Measurements from ENCODE around the gene CHID1. TPM values are rescaled to one million over a fixed set of nuclear protein-coding genes. Genes with fewer than 3 reads are reported as not detected.
A peak's percentile ranks its signal among the peaks of the same experiment; 100 is the strongest.

CHID1 gene
- total and polyA plus RNA-seq, 9 of the 15 experiments (the other 6 are each of a cell fraction or from before 2014, with no cell fraction given): 15.1 to 108 (median 39.8) TPM

DNA sequence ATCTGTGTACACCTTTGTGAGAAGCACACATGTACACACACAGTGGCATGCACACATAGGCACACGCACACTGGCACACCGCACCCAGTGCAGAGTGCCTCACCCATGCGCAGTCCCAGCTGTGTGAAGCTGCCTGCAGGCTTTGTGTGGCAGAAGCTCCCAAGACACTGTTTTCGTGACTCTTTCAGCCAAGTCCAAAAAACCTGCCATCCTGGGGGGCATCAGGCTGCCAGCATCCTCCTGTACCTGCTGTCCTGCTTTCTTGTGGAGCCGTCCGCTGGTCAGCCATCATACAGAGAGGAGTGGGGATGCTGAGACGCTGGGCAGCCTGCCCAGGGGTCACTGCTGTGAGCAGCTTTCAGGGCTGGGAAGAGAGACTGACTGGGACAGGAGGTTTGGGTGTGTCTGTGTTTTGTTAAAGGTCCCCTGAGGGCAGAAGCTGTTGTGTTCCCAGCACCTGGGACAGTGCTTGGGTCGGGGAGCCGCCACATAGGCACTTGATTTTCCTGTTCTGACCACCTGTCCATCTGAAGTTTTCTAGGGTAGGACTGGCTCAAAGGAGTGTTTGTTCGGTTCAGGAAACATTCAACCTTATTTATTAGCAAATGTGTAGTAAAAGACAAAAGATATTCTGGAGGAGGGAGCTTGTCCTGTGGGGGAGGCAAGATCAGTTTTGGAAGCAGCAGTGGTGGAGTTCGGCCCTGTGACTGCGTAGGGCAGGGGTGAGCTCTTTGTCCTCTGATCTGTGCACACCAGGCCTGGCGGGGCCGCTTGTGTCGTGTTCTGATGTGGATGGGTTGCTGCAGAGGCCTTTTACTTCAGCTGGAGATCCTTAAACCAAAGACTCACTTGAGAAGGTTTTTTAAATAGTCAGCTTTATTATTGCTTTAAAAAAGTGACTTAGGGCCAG lies 44.8 kb upstream of the CHID1 start:
- no peak overlapping the region for H3K4me2 ChIP-seq (ENCODE audit: insufficient read depth, low read length)
- no peak for FAIRE-seq
- POLR2A ChIA-PET: interaction anchor here (1.3 to 1.5 kb wide), 3 partner anchors 22 to 27 kb away, joined by 3 to 4 read pairs (median 3); no protein-coding TSS in a partner anchor

More for the DNA sequence above, 44.8 kb upstream of the CHID1 start:
- no TSS peak for BruUV-seq (replicated peaks)
- CTCF ChIA-PET (ENCODE audit: low intra/inter-chr PET ratio): no interaction called here
- Histone ChIP-seq H3K4me1 (replicated peaks in 1 of 2; ENCODE audit: control insufficient read depth in 2 of 2, insufficient read depth in 2 of 2, low read length in 2 of 2) (peaks cover 0 to 5% of the 10 kb centered on the region in 2 experiments; a peak in 2 of 5 replicates), H3K9me1 (ENCODE audit: control insufficient read depth, insufficient read depth, low read length) (no peaks in the 10 kb centered on the region), H3K27me3 (ENCODE audit: control insufficient read depth in 2 of 2, insufficient read depth in 2 of 2, low read length in 2 of 2) (no peaks in the 10 kb centered on the region), H3K36me3 (ENCODE audit: control insufficient read depth, insufficient read depth, low read length) (peaks cover 14% of the 10 kb centered on the region; the same call in 2 of the 3 replicates), H4K20me1 (replicated peaks; ENCODE audit: control insufficient read depth, insufficient read depth, low read length) (no peaks in the 10 kb centered on the region), H3K4me3 (no peak overlapping the region), H2AFZ (ENCODE audit: low read depth, low read length) (no peak overlapping the region), H3K79me2 (ENCODE audit: control insufficient read depth, insufficient read depth, low read length) (peaks cover 21% of the 10 kb centered on the region; the same call in 1 of the 3 replicates), H3K27ac (ENCODE audit: extremely low read depth, low read depth, low read length) (no peak overlapping the region), H3K9me3 (replicated peaks; ENCODE audit: control insufficient read depth, insufficient read depth, low read depth, low read length) (no peaks in the 10 kb centered on the region), H3K9ac (ENCODE audit: insufficient read depth in 1 of 2, low read depth in 2 of 2, low read length in 2 of 2) (peak overlapping the region in 1 of 2 experiments; percentile 30; a peak in 2 of 4 replicates)
- WGBS (ENCODE audit: insufficient coverage, low coverage, missing lambda C conversion rate): 78% methylated on average over 15 of the region's 15 CpGs
- TF ChIP-seq, protein P1, sequence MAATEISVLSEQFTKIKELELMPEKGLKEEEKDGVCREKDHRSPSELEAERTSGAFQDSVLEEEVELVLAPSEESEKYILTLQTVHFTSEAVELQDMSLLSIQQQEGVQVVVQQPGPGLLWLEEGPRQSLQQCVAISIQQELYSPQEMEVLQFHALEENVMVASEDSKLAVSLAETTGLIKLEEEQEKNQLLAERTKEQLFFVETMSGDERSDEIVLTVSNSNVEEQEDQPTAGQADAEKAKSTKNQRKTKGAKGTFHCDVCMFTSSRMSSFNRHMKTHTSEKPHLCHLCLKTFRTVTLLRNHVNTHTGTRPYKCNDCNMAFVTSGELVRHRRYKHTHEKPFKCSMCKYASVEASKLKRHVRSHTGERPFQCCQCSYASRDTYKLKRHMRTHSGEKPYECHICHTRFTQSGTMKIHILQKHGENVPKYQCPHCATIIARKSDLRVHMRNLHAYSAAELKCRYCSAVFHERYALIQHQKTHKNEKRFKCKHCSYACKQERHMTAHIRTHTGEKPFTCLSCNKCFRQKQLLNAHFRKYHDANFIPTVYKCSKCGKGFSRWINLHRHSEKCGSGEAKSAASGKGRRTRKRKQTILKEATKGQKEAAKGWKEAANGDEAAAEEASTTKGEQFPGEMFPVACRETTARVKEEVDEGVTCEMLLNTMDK (IDR thresholded peaks at IDR 0.05; ENCODE audit: borderline replicate concordance, insufficient read depth, low read depth, low read length, poor library complexity, severe bottlenecking): no peak
- TF ChIP-seq TCF7 (IDR thresholded peaks at IDR 0.05; ENCODE audit: borderline replicate concordance) (no peak), CBX8 (IDR thresholded peaks at IDR 0.05; ENCODE audit: borderline replicate concordance, extremely low read depth, low read depth, low read length, poor library complexity, severe bottlenecking) (no peak), C11orf30 (IDR thresholded peaks at IDR 0.05; ENCODE audit: low read depth) (peak; percentile 14; the same call in 1 of the 2 replicates), PCBP2 (IDR thresholded peaks at IDR 0.05; ENCODE audit: low read depth, low read length, poor library complexity, severe bottlenecking) (no peak), KDM2B (CRISPR knock-in tag; IDR thresholded peaks at IDR 0.05) (no peak), EP300 (IDR thresholded peaks at IDR 0.05; ENCODE audit: low read length) (no peak), NFIX (CRISPR knock-in tag; IDR thresholded peaks at IDR 0.05; ENCODE audit: low read depth) (no peak), HDAC1 (IDR thresholded peaks at IDR 0.05) (no peak), SRSF7 (optimal IDR thresholded peaks at IDR 0.05; ENCODE audit: low read depth, low read length) (no peak), ZNF316 (IDR thresholded peaks at IDR 0.05) (peak; percentile 46)
- TF ChIP-seq, protein P2, sequence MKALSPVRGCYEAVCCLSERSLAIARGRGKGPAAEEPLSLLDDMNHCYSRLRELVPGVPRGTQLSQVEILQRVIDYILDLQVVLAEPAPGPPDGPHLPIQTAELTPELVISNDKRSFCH (CRISPR knock-in tag; IDR thresholded peaks at IDR 0.05): no peak
- TF ChIP-seq, protein P2 (tag; IDR thresholded peaks at IDR 0.05): no peak
- TF ChIP-seq, protein P3, sequence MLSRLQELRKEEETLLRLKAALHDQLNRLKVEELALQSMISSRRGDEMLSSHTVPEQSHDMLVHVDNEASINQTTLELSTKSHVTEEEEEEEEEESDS (CRISPR knock-in tag; IDR thresholded peaks at IDR 0.05): no peak
- in situ Hi-C loops (cut with MboI): no loop called here
- DNase-seq (ENCODE audit: extremely low read depth in 1 of 4, low spot score in 3 of 4): no peak
- peak; percentile 26; the same call in 2 of the 3 replicates for ATAC-seq
- intact Hi-C loops (cut with micrococcal nuclease): no loop called here
